Measurements from ENCODE around the gene RNF7. TPM values are rescaled to one million over a fixed set of nuclear protein-coding genes. Genes with fewer than 3 reads are reported as not detected.

RNF7 gene
- total and polyA plus RNA-seq, 2 of the 13 experiments (the other 11 are each of a cell fraction or from before 2014, with no cell fraction given) = 66.4 to 94.7 TPM

DNA sequence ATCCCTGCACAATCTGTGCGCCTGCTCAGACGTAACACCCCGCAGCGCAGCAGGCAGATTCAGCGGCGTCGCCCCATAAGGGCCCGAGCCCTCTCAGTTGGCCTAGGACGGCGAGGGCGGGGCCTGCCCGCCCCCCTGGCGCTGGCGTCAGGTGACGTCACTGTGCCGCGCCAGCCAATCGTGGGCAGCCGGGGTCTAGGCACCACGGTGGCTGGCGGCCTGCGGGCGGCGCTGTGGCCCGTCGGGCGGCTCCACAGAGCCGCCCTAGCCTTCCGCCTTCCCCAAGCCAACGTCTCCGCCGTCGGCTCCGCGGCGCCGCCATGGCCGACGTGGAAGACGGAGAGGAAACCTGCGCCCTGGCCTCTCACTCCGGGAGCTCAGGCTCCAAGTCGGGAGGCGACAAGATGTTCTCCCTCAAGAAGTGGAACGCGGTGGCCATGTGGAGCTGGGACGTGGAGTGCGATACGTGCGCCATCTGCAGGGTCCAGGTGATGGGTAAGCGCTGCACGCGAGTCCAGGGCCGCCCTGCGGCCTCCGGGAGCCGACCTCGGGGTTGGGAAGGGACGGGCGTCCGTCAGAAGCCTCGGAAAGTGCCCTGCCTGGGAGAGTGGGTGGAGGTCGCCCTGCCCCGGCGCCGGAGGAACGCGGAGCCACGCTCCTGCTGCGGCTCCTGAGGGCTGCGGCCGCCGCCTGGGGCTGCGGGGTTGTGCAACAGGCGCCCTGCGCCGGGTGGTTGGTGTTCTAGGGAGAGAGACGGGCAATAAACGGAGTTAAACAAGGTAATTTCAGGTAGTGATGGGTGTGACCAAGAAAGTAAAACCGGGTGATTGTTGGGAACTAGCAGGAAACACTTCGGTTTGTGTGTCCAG, at the start of gene RNF7 (continued):
- TF ChIP-seq, protein P1, sequence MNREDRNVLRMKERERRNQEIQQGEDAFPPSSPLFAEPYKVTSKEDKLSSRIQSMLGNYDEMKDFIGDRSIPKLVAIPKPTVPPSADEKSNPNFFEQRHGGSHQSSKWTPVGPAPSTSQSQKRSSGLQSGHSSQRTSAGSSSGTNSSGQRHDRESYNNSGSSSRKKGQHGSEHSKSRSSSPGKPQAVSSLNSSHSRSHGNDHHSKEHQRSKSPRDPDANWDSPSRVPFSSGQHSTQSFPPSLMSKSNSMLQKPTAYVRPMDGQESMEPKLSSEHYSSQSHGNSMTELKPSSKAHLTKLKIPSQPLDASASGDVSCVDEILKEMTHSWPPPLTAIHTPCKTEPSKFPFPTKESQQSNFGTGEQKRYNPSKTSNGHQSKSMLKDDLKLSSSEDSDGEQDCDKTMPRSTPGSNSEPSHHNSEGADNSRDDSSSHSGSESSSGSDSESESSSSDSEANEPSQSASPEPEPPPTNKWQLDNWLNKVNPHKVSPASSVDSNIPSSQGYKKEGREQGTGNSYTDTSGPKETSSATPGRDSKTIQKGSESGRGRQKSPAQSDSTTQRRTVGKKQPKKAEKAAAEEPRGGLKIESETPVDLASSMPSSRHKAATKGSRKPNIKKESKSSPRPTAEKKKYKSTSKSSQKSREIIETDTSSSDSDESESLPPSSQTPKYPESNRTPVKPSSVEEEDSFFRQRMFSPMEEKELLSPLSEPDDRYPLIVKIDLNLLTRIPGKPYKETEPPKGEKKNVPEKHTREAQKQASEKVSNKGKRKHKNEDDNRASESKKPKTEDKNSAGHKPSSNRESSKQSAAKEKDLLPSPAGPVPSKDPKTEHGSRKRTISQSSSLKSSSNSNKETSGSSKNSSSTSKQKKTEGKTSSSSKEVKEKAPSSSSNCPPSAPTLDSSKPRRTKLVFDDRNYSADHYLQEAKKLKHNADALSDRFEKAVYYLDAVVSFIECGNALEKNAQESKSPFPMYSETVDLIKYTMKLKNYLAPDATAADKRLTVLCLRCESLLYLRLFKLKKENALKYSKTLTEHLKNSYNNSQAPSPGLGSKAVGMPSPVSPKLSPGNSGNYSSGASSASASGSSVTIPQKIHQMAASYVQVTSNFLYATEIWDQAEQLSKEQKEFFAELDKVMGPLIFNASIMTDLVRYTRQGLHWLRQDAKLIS (CRISPR knock-in tag; IDR thresholded peaks at IDR 0.05) = 0 out of 2 replicates have a peak, but pooled peaks have one; percentile 29
- 0 out of 2 replicates have a peak, but pooled peaks have one; percentile 39 for TF ChIP-seq ZNF775 (CRISPR knock-in tag; IDR thresholded peaks at IDR 0.05; ENCODE audit: borderline replicate concordance)
- TF ChIP-seq SP2 (CRISPR knock-in tag; IDR thresholded peaks at IDR 0.05) = 0 out of 2 replicates have a peak, but pooled peaks have one; percentile 17
- TF ChIP-seq, protein P2, sequence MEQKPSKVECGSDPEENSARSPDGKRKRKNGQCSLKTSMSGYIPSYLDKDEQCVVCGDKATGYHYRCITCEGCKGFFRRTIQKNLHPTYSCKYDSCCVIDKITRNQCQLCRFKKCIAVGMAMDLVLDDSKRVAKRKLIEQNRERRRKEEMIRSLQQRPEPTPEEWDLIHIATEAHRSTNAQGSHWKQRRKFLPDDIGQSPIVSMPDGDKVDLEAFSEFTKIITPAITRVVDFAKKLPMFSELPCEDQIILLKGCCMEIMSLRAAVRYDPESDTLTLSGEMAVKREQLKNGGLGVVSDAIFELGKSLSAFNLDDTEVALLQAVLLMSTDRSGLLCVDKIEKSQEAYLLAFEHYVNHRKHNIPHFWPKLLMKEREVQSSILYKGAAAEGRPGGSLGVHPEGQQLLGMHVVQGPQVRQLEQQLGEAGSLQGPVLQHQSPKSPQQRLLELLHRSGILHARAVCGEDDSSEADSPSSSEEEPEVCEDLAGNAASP (CRISPR knock-in tag; IDR thresholded peaks at IDR 0.05; ENCODE audit: borderline replicate concordance) = no peak; the same call in 1 of the 2 replicates
- TF ChIP-seq, protein P3, sequence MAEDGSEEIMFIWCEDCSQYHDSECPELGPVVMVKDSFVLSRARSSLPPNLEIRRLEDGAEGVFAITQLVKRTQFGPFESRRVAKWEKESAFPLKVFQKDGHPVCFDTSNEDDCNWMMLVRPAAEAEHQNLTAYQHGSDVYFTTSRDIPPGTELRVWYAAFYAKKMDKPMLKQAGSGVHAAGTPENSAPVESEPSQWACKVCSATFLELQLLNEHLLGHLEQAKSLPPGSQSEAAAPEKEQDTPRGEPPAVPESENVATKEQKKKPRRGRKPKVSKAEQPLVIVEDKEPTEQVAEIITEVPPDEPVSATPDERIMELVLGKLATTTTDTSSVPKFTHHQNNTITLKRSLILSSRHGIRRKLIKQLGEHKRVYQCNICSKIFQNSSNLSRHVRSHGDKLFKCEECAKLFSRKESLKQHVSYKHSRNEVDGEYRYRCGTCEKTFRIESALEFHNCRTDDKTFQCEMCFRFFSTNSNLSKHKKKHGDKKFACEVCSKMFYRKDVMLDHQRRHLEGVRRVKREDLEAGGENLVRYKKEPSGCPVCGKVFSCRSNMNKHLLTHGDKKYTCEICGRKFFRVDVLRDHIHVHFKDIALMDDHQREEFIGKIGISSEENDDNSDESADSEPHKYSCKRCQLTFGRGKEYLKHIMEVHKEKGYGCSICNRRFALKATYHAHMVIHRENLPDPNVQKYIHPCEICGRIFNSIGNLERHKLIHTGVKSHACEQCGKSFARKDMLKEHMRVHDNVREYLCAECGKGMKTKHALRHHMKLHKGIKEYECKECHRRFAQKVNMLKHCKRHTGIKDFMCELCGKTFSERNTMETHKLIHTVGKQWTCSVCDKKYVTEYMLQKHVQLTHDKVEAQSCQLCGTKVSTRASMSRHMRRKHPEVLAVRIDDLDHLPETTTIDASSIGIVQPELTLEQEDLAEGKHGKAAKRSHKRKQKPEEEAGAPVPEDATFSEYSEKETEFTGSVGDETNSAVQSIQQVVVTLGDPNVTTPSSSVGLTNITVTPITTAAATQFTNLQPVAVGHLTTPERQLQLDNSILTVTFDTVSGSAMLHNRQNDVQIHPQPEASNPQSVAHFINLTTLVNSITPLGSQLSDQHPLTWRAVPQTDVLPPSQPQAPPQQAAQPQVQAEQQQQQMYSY (CRISPR knock-in tag; IDR thresholded peaks at IDR 0.05) = no peak
- no peak for TF ChIP-seq MED8 (CRISPR knock-in tag; IDR thresholded peaks at IDR 0.05; ENCODE audit: insufficient replicate concordance)
- TF ChIP-seq, protein P4, sequence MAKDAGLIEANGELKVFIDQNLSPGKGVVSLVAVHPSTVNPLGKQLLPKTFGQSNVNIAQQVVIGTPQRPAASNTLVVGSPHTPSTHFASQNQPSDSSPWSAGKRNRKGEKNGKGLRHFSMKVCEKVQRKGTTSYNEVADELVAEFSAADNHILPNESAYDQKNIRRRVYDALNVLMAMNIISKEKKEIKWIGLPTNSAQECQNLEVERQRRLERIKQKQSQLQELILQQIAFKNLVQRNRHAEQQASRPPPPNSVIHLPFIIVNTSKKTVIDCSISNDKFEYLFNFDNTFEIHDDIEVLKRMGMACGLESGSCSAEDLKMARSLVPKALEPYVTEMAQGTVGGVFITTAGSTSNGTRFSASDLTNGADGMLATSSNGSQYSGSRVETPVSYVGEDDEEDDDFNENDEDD (CRISPR knock-in tag; IDR thresholded peaks at IDR 0.05; ENCODE audit: borderline replicate concordance) = peak; percentile 46; the same call in 1 of the 2 replicates
- peak; percentile 23; the same call in 1 of the 2 replicates for TF ChIP-seq ZNF737 (CRISPR knock-in tag; IDR thresholded peaks at IDR 0.05; ENCODE audit: borderline replicate concordance)
- TF ChIP-seq, protein P5, sequence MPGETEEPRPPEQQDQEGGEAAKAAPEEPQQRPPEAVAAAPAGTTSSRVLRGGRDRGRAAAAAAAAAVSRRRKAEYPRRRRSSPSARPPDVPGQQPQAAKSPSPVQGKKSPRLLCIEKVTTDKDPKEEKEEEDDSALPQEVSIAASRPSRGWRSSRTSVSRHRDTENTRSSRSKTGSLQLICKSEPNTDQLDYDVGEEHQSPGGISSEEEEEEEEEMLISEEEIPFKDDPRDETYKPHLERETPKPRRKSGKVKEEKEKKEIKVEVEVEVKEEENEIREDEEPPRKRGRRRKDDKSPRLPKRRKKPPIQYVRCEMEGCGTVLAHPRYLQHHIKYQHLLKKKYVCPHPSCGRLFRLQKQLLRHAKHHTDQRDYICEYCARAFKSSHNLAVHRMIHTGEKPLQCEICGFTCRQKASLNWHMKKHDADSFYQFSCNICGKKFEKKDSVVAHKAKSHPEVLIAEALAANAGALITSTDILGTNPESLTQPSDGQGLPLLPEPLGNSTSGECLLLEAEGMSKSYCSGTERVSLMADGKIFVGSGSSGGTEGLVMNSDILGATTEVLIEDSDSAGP (CRISPR knock-in tag; IDR thresholded peaks at IDR 0.05; ENCODE audit: borderline replicate concordance) = peak; percentile 80; the same call in 1 of the 2 replicates
- no peak for TF ChIP-seq RFX3 (CRISPR knock-in tag; IDR thresholded peaks at IDR 0.05)
- TF ChIP-seq, protein P6, sequence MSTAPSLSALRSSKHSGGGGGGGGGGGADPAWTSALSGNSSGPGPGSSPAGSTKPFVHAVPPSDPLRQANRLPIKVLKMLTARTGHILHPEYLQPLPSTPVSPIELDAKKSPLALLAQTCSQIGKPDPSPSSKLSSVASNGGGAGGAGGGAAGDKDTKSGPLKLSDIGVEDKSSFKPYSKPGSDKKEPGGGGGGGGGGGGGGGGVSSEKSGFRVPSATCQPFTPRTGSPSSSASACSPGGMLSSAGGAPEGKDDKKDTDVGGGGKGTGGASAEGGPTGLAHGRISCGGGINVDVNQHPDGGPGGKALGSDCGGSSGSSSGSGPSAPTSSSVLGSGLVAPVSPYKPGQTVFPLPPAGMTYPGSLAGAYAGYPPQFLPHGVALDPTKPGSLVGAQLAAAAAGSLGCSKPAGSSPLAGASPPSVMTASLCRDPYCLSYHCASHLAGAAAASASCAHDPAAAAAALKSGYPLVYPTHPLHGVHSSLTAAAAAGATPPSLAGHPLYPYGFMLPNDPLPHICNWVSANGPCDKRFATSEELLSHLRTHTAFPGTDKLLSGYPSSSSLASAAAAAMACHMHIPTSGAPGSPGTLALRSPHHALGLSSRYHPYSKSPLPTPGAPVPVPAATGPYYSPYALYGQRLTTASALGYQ (CRISPR knock-in tag; IDR thresholded peaks at IDR 0.05) = peak; percentile 80; the same call in 1 of the 2 replicates
- no peak for TF ChIP-seq EHMT2 (IDR thresholded peaks at IDR 0.05; ENCODE audit: borderline replicate concordance, low read depth, low read length)
